ENCODE results near the gene SLC25A28. TPM values are rescaled to one million over a fixed set of nuclear protein-coding genes. Genes with fewer than 3 reads are reported as not detected.
"Not testable (repeated sequence)": the region's sequence is repeated elsewhere in the genome, so short reads cannot be mapped to it uniquely, and the experiment has no call there.

The SLC25A28 gene
- total RNA-seq, 2 donors from 2014 or later = 15.5 to 17.5 TPM

DNA sequence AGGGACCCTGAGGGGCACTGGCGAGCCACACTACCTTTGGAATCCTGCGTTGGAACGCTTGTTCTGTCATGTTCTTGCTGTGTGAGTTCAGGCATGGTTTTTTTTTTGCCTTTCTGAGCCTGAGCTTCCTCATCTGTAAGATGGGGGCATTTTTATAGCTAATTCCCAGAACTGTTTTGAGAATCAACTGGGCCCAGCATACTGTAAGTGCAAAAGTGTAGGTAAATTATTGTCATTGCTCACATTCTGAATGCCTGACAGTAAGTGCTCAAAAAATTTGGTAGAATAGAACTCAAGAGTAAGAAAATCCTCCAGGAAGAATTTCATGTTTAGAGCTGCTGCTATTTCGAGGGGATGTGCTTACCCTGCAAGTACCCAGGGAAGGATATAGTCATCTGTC lies 22.2 kb downstream of the SLC25A28 start:
- Histone ChIP-seq H3K36me3 (no peaks in the 10 kb centered on the region), H3K9me3 (no peaks in the 10 kb centered on the region), H3K27ac (no peak overlapping the region), H3K4me1 (no peaks in the 10 kb centered on the region), H3K27me3 (no peaks in the 10 kb centered on the region), H3K4me3 (no peak overlapping the region)
- TF ChIP-seq, protein P1, sequence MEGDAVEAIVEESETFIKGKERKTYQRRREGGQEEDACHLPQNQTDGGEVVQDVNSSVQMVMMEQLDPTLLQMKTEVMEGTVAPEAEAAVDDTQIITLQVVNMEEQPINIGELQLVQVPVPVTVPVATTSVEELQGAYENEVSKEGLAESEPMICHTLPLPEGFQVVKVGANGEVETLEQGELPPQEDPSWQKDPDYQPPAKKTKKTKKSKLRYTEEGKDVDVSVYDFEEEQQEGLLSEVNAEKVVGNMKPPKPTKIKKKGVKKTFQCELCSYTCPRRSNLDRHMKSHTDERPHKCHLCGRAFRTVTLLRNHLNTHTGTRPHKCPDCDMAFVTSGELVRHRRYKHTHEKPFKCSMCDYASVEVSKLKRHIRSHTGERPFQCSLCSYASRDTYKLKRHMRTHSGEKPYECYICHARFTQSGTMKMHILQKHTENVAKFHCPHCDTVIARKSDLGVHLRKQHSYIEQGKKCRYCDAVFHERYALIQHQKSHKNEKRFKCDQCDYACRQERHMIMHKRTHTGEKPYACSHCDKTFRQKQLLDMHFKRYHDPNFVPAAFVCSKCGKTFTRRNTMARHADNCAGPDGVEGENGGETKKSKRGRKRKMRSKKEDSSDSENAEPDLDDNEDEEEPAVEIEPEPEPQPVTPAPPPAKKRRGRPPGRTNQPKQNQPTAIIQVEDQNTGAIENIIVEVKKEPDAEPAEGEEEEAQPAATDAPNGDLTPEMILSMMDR (IDR thresholded peaks at IDR 0.05) = no peak
- no peak for DNase-seq (ENCODE audit: low spot score)

DNA sequence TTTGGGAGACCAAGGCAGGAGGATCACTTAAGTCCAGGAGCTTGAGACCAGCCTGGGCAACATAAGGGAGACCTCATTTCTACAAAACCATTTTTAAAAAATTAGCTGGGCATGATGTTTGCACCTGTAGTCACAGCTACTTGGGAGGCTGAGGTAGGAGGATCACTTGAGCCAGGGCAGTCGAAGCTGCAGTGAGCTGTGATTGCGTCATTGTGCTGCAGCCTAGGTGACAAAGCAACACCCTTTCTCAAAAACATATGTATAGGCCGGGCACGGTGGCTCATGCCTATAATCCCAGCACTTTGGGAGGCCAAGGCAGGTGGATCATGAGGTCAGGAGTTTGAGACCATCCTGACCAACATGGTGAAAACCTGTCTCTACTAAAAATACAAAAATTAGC lies 23.5 kb downstream of the SLC25A28 start:
- H3K27ac ChIP-seq; DNase-seq (ENCODE audit: low spot score); H3K4me3 ChIP-seq; H3K27me3 ChIP-seq; H3K36me3 ChIP-seq; H3K9me3 ChIP-seq; H3K4me1 ChIP-seq: not testable (repeated sequence)

DNA sequence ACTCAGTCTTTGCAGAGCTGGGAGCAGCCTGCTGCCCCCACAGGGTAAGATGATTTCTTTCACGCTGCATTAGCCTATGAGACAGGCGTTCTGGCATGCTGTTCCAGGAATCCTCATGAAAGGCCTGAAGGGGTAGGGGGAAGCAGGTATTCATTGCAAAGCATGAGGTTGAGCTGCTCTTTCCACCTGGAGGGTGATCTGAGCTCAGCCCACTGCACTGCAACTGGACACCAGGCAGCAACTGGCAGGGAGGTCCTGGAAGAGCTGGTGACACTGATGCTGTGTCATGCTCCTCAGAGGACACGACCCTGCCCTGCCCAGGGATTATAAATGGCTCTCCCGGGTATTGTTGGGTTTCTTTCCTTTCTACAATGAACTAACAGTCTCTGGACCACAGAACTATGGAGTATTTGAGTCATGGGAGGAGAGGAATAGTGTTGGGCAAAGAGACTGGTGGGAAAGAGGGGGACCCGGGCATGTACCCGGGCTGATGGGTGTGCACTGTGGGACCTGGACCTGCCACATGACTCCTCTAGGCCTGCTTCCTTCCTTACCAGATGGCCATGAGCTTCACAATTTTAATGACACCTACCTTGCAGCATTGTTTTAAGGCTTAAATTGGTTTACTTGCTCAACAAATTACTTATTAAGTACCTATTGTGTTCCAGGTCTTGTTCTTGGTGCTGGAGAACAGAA lies 24.3 kb downstream of the SLC25A28 start:
- H3K4me1 ChIP-seq = no peaks in the 10 kb centered on the region
- TF ChIP-seq, protein P1 (IDR thresholded peaks at IDR 0.05) = no peak
- no peaks in the 10 kb centered on the region for H3K9me3 ChIP-seq
- H3K27me3 ChIP-seq = no peaks in the 10 kb centered on the region
- no peaks in the 10 kb centered on the region for H3K36me3 ChIP-seq
- DNase-seq (ENCODE audit: low spot score) = no peak
- no peak overlapping the region for H3K27ac ChIP-seq
- no peak overlapping the region for H3K4me3 ChIP-seq

DNA sequence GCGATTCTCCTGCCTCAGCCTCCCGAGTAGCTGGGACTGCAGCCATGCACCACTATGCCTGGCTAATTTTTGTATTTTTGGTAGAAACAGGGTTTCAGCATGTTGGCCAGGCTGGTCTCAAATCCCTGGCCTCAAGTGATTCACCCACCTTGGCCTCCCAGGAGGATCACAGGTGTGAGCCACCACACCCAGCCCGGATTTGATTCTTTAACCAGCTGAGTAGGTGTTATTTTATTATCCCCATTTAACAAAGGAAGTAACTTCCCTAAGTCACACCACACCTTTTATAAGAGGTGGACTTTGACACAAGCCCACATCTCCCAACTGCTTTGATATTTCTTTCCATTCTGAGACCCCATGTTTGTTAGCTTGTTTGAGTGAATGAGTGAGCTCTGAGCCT lies 25.0 kb downstream of the SLC25A28 start:
- H3K4me1 ChIP-seq = no peaks in the 10 kb centered on the region
- no peak overlapping the region for H3K27ac ChIP-seq
- no peaks in the 10 kb centered on the region for H3K36me3 ChIP-seq
- no peaks in the 10 kb centered on the region for H3K9me3 ChIP-seq
- H3K4me3 ChIP-seq = no peak overlapping the region
- DNase-seq (ENCODE audit: low spot score) = no peak
- no peaks in the 10 kb centered on the region for H3K27me3 ChIP-seq
- TF ChIP-seq, protein P1 (IDR thresholded peaks at IDR 0.05) = no peak

DNA sequence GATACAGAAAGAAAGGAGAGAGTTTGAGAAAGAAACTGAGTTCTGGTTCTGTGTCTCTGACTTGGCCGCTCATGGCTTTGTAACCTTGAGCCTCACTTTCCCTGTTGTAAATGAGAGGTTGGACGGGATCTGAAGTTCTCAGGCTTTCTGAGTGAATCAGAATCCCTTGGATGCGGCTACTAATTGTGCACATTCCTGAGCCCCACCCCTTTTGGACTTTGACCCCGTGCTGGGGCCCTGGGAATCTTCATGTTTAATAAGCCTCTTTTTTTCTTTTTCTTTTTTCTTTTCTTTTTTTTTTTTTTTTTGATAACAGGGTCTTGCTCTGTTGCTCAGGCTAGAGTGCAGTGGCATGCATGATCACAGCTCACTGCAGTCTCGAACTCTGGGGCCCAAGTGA lies 26.9 kb downstream of the SLC25A28 start:
- no peak for DNase-seq (ENCODE audit: low spot score)
- Histone ChIP-seq H3K36me3 (no peaks in the 10 kb centered on the region), H3K27me3 (no peaks in the 10 kb centered on the region), H3K27ac (no peak overlapping the region), H3K4me1 (no peaks in the 10 kb centered on the region), H3K4me3 (no peak overlapping the region), H3K9me3 (no peaks in the 10 kb centered on the region)
- TF ChIP-seq, protein P1 (IDR thresholded peaks at IDR 0.05) = no peak

DNA sequence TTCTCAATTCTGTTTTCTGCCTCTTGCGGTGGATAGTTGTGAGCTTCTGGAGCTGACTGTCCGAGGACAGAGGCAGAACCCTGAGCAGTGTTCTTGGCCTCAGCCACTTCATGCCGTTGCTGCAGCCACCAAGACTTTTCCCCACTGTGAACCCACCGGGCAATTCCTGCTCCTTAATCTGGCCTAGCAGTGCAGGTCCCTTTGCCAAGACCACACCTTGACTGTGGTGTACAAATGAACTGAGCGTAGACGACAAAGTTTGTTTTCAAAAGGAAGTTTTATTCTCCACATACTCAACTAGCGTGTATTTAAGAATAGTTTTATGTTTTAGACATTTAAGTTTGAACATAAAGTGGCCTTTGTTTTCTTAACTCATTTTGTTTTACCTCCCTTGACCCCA lies 29.4 kb downstream of the SLC25A28 start:
- Histone ChIP-seq H3K27me3 (no peaks in the 10 kb centered on the region), H3K4me3 (no peak overlapping the region), H3K9me3 (no peaks in the 10 kb centered on the region), H3K36me3 (no peaks in the 10 kb centered on the region), H3K27ac (no peak overlapping the region), H3K4me1 (no peaks in the 10 kb centered on the region)
- TF ChIP-seq, protein P1 (IDR thresholded peaks at IDR 0.05) = no peak
- no peak for DNase-seq (ENCODE audit: low spot score)
